A673 (cell line): ENCODE data around the gene PCDHGA9. TPM values are rescaled to one million over a fixed set of nuclear protein-coding genes. Genes with fewer than 3 reads are reported as not detected.
A peak's percentile ranks its signal among the peaks of the same experiment; 100 is the strongest.

Experiments used
- BruUV-seq: library from RNA; stranded (reverse); fragments of 400-500 nt; replicated peaks from 2 replicates; lab custom pipeline; 2021; lab: Mats Ljungman, UMichigan
- CTCF ChIA-PET: fragments of 300-600 bp; sonication (Branson Sonifier 250); formaldehyde crosslinking; loops from one replicate; lab custom pipeline; 2022; ENCODE audit warnings: antibody characterized with exemption; lab: Charles Lee
- POLR2A ChIA-PET: fragments of 300-600 bp; sonication (Branson Sonifier 250); formaldehyde crosslinking; loops from one replicate; lab custom pipeline; 2022; ENCODE audit warnings: antibody characterized with exemption; ENCODE audit not compliant: low non-redundant PET; lab: Charles Lee
- DNase-seq: peaks from one replicate; pipeline ENCODE4 v3.0.0-alpha.2; 2015; ENCODE audit warnings: low spot score
- H3K27ac ChIP-seq: fragments of 200-600 bp; sonication (generic); 2 replicates; pipeline ENCODE4 v1.5.1; 2016; ENCODE audit warnings: mixed run types, low read depth, mild to moderate bottlenecking, mixed read lengths, antibody characterized with exemption, low read length; ENCODE audit not compliant: poor library complexity, severe bottlenecking
- H3K27me3 ChIP-seq: fragments of 200-600 bp; sonication (generic); replicated peaks from 2 replicates; pipeline ENCODE4 v1.6.1; 2017; ENCODE audit warnings: mixed run types, low read depth, mild to moderate bottlenecking, mixed read lengths, antibody characterized with exemption, low read length; ENCODE audit not compliant: insufficient read depth, poor library complexity
- H3K36me3 ChIP-seq: fragments of 200-600 bp; sonication (generic); 2 replicates; pipeline ENCODE4 v1.6.1; 2016; ENCODE audit warnings: mixed run types, mild to moderate bottlenecking, mixed read lengths, antibody characterized with exemption, low read length; ENCODE audit not compliant: insufficient read depth, poor library complexity, severe bottlenecking
- H3K4me1 ChIP-seq: fragments of 200-600 bp; sonication (generic); 2 replicates; pipeline ENCODE4 v1.6.1; 2017; ENCODE audit warnings: mixed run types, mild to moderate bottlenecking, mixed read lengths, antibody characterized with exemption, low read length; ENCODE audit not compliant: insufficient read depth, poor library complexity, severe bottlenecking
- H3K4me3 ChIP-seq: fragments of 200-600 bp; sonication (generic); 2 replicates; pipeline ENCODE4 v1.5.1; 2016; ENCODE audit warnings: low read depth, mixed run types, mild to moderate bottlenecking, mixed read lengths, low read length; ENCODE audit not compliant: poor library complexity, severe bottlenecking
- H3K9me3 ChIP-seq: fragments of 200-600 bp; sonication (generic); 2 replicates; pipeline ENCODE4 v1.6.1; 2016; ENCODE audit warnings: mixed run types, low read depth, mild to moderate bottlenecking, mixed read lengths, antibody characterized with exemption, low read length; ENCODE audit not compliant: poor library complexity, severe bottlenecking
- CTCF ChIP-seq: fragments of 300-800, 200-600 bp; sonication (generic); conservative IDR thresholded peaks from 2 replicates; pipeline ENCODE4 v1.5.1; 2017; ENCODE audit warnings: low read depth, mild to moderate bottlenecking, antibody characterized with exemption, low read length, moderate library complexity, mixed read lengths
- EZH2 ChIP-seq: fragments of 200-600 bp; sonication (generic); IDR thresholded peaks from 2 replicates; pipeline ENCODE4 v1.6.1; 2017; ENCODE audit warnings: borderline replicate concordance, low read depth, mild to moderate bottlenecking, mixed read lengths, antibody characterized with exemption, low read length; ENCODE audit not compliant: poor library complexity, severe bottlenecking
- intact Hi-C: fragments of 100-400 bp; cut with micrococcal nuclease; formaldehyde crosslinking; loops from one replicate; pipeline ENCODE4 v1.10.0; 2022; ENCODE audit not compliant: unreplicated experiment
- total RNA-seq: library from RNA; stranded (reverse); gene quantifications from 2 replicates; pipeline ENCODE4 v1.2.3, GENCODE V29; 2021

Gene PCDHGA9
- total RNA-seq, 1 experiment from 2014 or later: 5.0 TPM

DNA sequence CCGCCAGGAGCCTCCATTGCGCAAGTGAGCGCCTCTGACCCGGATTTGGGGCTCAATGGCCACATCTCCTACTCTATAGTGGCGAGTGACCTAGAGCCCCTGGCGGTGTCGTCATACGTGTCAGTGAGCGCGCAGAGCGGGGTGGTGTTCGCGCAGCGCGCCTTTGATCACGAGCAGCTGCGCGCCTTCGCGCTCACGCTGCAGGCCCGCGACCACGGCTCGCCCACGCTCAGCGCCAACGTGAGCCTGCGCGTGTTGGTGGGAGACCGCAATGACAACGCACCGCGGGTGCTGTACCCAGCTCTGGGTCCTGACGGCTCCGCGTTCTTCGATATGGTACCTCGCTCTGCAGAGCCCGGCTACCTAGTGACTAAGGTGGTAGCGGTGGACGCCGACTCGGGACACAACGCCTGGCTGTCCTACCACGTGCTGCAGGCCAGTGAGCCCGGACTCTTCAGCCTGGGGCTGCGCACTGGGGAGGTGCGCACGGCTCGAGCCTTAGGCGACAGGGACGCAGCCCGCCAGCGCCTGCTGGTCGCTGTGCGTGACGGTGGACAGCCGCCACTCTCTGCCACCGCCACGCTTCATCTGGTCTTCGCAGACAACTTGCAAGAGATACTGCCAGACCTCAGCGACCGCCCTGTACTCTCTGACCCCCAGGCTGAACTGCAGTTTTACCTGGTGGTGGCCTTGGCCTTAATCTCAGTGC lies 7.2 kb downstream of the PCDHGA9 start:
- no peak for DNase-seq
- Histone ChIP-seq H3K4me1 (no peaks in the 10 kb centered on the region), H3K36me3 (peaks cover 51% of the 10 kb centered on the region), H3K9me3 (peaks cover 83% of the 10 kb centered on the region), H3K27me3 (no peaks in the 10 kb centered on the region), H3K4me3 (no peak overlapping the region), H3K27ac (no peak overlapping the region)
- intact Hi-C loops: no loop called here
- CTCF ChIA-PET: no interaction called here
- POLR2A ChIA-PET: no interaction called here
- TF ChIP-seq EZH2: no peak
- TF ChIP-seq CTCF: no peak
- no TSS peak for BruUV-seq

DNA sequence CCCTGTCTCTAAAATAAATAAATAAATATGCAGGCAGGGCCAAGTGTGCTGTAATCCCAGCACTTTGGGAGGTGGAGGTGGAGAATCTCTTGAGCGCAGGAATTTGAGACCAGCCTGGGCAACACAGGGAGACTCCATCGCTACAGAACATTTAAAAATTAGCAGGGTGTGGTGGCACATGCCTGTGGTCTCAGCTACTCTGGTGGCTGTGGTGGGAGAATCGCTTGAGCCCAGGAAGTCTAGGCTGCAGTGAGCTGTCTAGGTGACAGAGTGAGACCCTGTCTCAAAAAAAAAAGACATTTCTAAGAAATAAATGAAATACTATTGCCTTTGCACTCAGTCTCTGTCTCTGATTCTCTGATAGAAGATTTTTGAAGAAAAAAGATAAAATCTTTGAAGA lies 9.0 kb downstream of the PCDHGA9 start:
- no TSS peak for BruUV-seq
- no peak for TF ChIP-seq CTCF
- no peak for TF ChIP-seq EZH2
- Histone ChIP-seq H3K9me3 (peaks cover 80% of the 10 kb centered on the region), H3K27me3 (no peaks in the 10 kb centered on the region), H3K4me3 (no peak overlapping the region), H3K36me3 (peaks cover 51% of the 10 kb centered on the region), H3K27ac (no peak overlapping the region), H3K4me1 (no peaks in the 10 kb centered on the region)
- intact Hi-C loops: no loop called here
- no peak for DNase-seq
- ChIA-PET POLR2A (no interaction called here), CTCF (no interaction called here)

- Histone ChIP-seq H3K9me3 (peaks cover 81% of the 10 kb centered on the region), H3K4me3 (no peak within 1 kb of the TSS), H3K36me3 (peaks cover 38% of the 10 kb centered on the region), H3K27me3 (no peaks in the 10 kb centered on the region), H3K27ac (no peak within 1 kb of the TSS), H3K4me1 (no peaks in the 10 kb centered on the region)
- no TSS peak for BruUV-seq
- ChIA-PET CTCF (no interaction called here), POLR2A (no interaction called here)
- intact Hi-C loops: no loop called here
- peak; percentile 37 for DNase-seq
- peak; percentile 25; the same call in 1 of the 2 replicates for TF ChIP-seq CTCF
- TF ChIP-seq EZH2: no peak
Measured at GRCh38 chr5:141412854-141413539, 10.4 kb downstream of the PCDHGA9 start, which contains the start of gene PCDHGA10. PCDHGA10 (plus strand) TSS chr5:141412987; CDS start chr5:141413176, 189 bp downstream.
